Ectodermal cell (in vitro differentiated cells): ENCODE data around the gene TMEM179.

Source experiments
- H3K27ac ChIP-seq: 2 replicates; pipeline ENCODE4 v1.7.0; 2013; ENCODE audit warnings: mild to moderate bottlenecking, low read depth, low read length; ENCODE audit not compliant: insufficient read depth, poor library complexity, severe bottlenecking
- H3K27me3 ChIP-seq: 2 replicates; pipeline ENCODE4 v1.7.0; 2013; ENCODE audit warnings: mild to moderate bottlenecking, low read length; ENCODE audit not compliant: insufficient read depth, control insufficient read depth, poor library complexity, severe bottlenecking
- H3K36me3 ChIP-seq: one replicate; pipeline ENCODE4 v1.7.0; 2013; ENCODE audit warnings: low read length; ENCODE audit not compliant: control insufficient read depth, insufficient read depth
- H3K4me1 ChIP-seq: one replicate; pipeline ENCODE4 v1.7.0; 2013; ENCODE audit warnings: low read length; ENCODE audit not compliant: control insufficient read depth, insufficient read depth
- H3K4me3 ChIP-seq: 2 replicates; pipeline ENCODE4 v1.7.0; 2013; ENCODE audit warnings: low read depth, low read length, control low read depth; ENCODE audit not compliant: insufficient read depth
- H3K9me3 ChIP-seq: 2 replicates; pipeline ENCODE4 v1.7.0; 2013; ENCODE audit warnings: mild to moderate bottlenecking, low read length, moderate library complexity; ENCODE audit not compliant: control insufficient read depth
- WGBS, 2 experiments: methylation state at CpG; one replicate each; pipeline ENCODE4 v1.1.7; 2013; ENCODE audit warnings: missing lambda C conversion rate in 2 of 2; 5-methylcytosine and 5-hydroxymethylcytosine counted together

Gene TMEM179

GRCh38 chr14:104593241-104593701 lies 11.3 kb downstream of the TMEM179 start:
- no peaks in the 10 kb centered on the region for H3K27me3 ChIP-seq
- no peak overlapping the region for H3K4me3 ChIP-seq
- H3K4me1 ChIP-seq = no peaks in the 10 kb centered on the region
- H3K36me3 ChIP-seq = no peaks in the 10 kb centered on the region
- no peaks in the 10 kb centered on the region for H3K9me3 ChIP-seq
- no peak overlapping the region for H3K27ac ChIP-seq
- 85 to 86% methylated on average over 18 of the region's 18 CpGs for whole genome bisulfite sequencing, 2 experiments

- H3K27ac ChIP-seq = no peak overlapping the region
- H3K9me3 ChIP-seq = no peaks in the 10 kb centered on the region
- H3K27me3 ChIP-seq = no peaks in the 10 kb centered on the region
- H3K4me1 ChIP-seq = peaks cover 2% of the 10 kb centered on the region
- H3K4me3 ChIP-seq = no peak overlapping the region
- no peaks in the 10 kb centered on the region for H3K36me3 ChIP-seq
- 89 to 90% methylated on average over 8 of the region's 8 CpGs for WGBS, 2 experiments
Measured at GRCh38 chr14:104592785-104593184, 11.8 kb downstream of the TMEM179 start.

GRCh38 chr14:104592292-104592672 lies 12.3 kb downstream of the TMEM179 start:
- Histone ChIP-seq H3K9me3 (no peaks in the 10 kb centered on the region), H3K4me1 (peaks cover 5% of the 10 kb centered on the region), H3K27ac (no peak overlapping the region), H3K4me3 (no peak overlapping the region), H3K27me3 (no peaks in the 10 kb centered on the region), H3K36me3 (no peaks in the 10 kb centered on the region)
- WGBS, 2 experiments = 91 to 92% methylated on average over 3 of the region's 3 CpGs

- Histone ChIP-seq H3K4me3 (no peak overlapping the region), H3K27me3 (no peaks in the 10 kb centered on the region), H3K9me3 (no peaks in the 10 kb centered on the region), H3K36me3 (no peaks in the 10 kb centered on the region), H3K4me1 (peaks cover 5% of the 10 kb centered on the region), H3K27ac (no peak overlapping the region)
- WGBS, 2 experiments = 90 to 91% methylated on average over 26 of the region's 26 CpGs
Measured at GRCh38 chr14:104591506-104592291, 12.9 kb downstream of the TMEM179 start.

GRCh38 chr14:104591031-104591430 lies 13.5 kb downstream of the TMEM179 start:
- WGBS, 2 experiments = 83 to 85% methylated on average over 7 of the region's 7 CpGs
- no peak overlapping the region for H3K27ac ChIP-seq
- peaks cover 5% of the 10 kb centered on the region for H3K4me1 ChIP-seq
- no peaks in the 10 kb centered on the region for H3K27me3 ChIP-seq
- no peaks in the 10 kb centered on the region for H3K9me3 ChIP-seq
- H3K36me3 ChIP-seq = no peaks in the 10 kb centered on the region
- no peak overlapping the region for H3K4me3 ChIP-seq

GRCh38 chr14:104590240-104590965 lies 14.2 kb downstream of the TMEM179 start:
- Histone ChIP-seq H3K4me3 (no peak overlapping the region), H3K27ac (no peak overlapping the region), H3K36me3 (no peaks in the 10 kb centered on the region), H3K4me1 (peaks cover 5% of the 10 kb centered on the region), H3K9me3 (no peaks in the 10 kb centered on the region), H3K27me3 (no peaks in the 10 kb centered on the region)
- WGBS, 2 experiments = 92 to 93% methylated on average over 23 of the region's 23 CpGs

- H3K27ac ChIP-seq = no peak overlapping the region
- H3K27me3 ChIP-seq = no peaks in the 10 kb centered on the region
- H3K4me1 ChIP-seq = peaks cover 5% of the 10 kb centered on the region
- H3K4me3 ChIP-seq = no peak overlapping the region
- no peaks in the 10 kb centered on the region for H3K36me3 ChIP-seq
- H3K9me3 ChIP-seq = no peaks in the 10 kb centered on the region
- 91 to 92% methylated on average over 26 of the region's 26 CpGs for WGBS, 2 experiments
Measured at GRCh38 chr14:104589338-104590195, 15.0 kb downstream of the TMEM179 start.

GRCh38 chr14:104588066-104588857 lies 16.3 kb downstream of the TMEM179 start:
- no peaks in the 10 kb centered on the region for H3K27me3 ChIP-seq
- H3K36me3 ChIP-seq = no peaks in the 10 kb centered on the region
- H3K27ac ChIP-seq = no peak overlapping the region
- no peak overlapping the region for H3K4me3 ChIP-seq
- 92% methylated on average over 38 of the region's 38 CpGs for WGBS, 2 experiments
- peaks cover 5% of the 10 kb centered on the region for H3K4me1 ChIP-seq
- no peaks in the 10 kb centered on the region for H3K9me3 ChIP-seq

GRCh38 chr14:104587641-104588040 lies 16.9 kb downstream of the TMEM179 start:
- Histone ChIP-seq H3K27ac (no peak overlapping the region), H3K27me3 (no peaks in the 10 kb centered on the region)
- WGBS, 2 experiments = 85 to 86% methylated on average over 19 of the region's 19 CpGs

More at GRCh38 chr14:104587641-104588040, 16.9 kb downstream of the TMEM179 start:
- H3K9me3 ChIP-seq = no peaks in the 10 kb centered on the region
- no peak overlapping the region for H3K4me3 ChIP-seq
- H3K36me3 ChIP-seq = no peaks in the 10 kb centered on the region
- H3K4me1 ChIP-seq = peaks cover 11% of the 10 kb centered on the region
